ENCODE data around the gene DUXA. TPM values are rescaled to one million over a fixed set of nuclear protein-coding genes. Genes with fewer than 3 reads are reported as not detected.

The DUXA gene
- total RNA-seq (2013): not detected
- polyA plus RNA-seq: not detected
- polyA minus RNA-seq: not detected in 2 replicates
- total RNA-seq: 0 to 0.23 (median 0) reads per million in 11 experiments

DNA sequence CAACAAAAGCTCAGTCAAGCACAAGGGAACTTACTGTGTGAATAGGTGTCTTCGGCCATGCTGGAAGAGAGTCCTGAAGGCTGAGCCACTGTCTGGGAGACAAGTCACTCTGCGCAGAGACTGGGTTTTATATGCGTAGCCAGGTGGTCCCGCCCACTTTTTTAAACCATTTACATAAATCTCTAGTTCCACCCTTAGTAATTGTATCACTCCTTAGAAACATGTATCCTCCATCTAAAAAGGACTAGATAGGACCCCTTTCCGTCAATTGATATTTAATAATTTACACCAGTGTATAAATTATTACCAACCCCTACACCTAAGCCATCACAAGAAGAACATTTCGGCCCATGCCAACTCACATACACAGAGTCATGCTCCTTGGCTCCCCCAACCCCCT lies at the start of gene DUXA:
TSS of gene DUXA (minus strand) at position 101 of the 400 bp plus-strand sequence. CDS start at position 59, 42 bp downstream.
- Histone ChIP-seq H3K27me3 (ENCODE audit: control insufficient read depth in 2 of 2, insufficient read depth in 2 of 2, low read length in 2 of 2) (peaks cover 0 to 2% of the 10 kb centered on the region in 2 donors), H4K20me1 (ENCODE audit: insufficient read depth, low read length) (no peaks in the 10 kb centered on the region), H3K9me3 (replicated peaks in 1 of 2; ENCODE audit: control insufficient read depth in 1 of 2, insufficient read depth in 1 of 2, low read length in 2 of 2) (peaks cover 22 to 36% of the 10 kb centered on the region in 2 donors), H3K4me3 (replicated peaks in 1 of 3; ENCODE audit: low read depth in 2 of 3, low read length in 3 of 3) (no peak within 1 kb of the TSS), H3K4me1 (ENCODE audit: control insufficient read depth in 1 of 2, insufficient read depth in 2 of 2, low read length in 2 of 2) (peaks cover 0 to 3% of the 10 kb centered on the region in 2 donors), H3K4me2 (replicated peaks; ENCODE audit: extremely low read depth, low read length, poor library complexity, severe bottlenecking) (no peak within 1 kb of the TSS), H3K9ac (ENCODE audit: insufficient read depth, low read length, poor library complexity, severe bottlenecking) (no peak within 1 kb of the TSS), H3K27ac (ENCODE audit: low read depth in 1 of 2, low read length in 2 of 2) (no peak within 1 kb of the TSS), H2AFZ (ENCODE audit: insufficient read depth, low read depth, low read length, poor library complexity, severe bottlenecking) (no peak within 1 kb of the TSS), H3K36me3 (replicated peaks in 1 of 2; ENCODE audit: control insufficient read depth in 1 of 2, insufficient read depth in 2 of 2, low read length in 2 of 2) (no peaks in the 10 kb centered on the region), H3K79me2 (ENCODE audit: insufficient read depth, low read length) (no peaks in the 10 kb centered on the region)
- peaks cover 0 to 9% (median 5%) of the 10 kb centered on the region in 3 donors for H3K27me3 Mint-ChIP-seq (ENCODE audit: low read depth in 3 of 3)
- 87% methylated on average over 5 of the region's 6 CpGs for WGBS (ENCODE audit: insufficient coverage)
- H3K36me3 Mint-ChIP-seq: no peaks in the 10 kb centered on the region
- peaks cover 22 to 58% (median 38%) of the 10 kb centered on the region in 7 donors for H3K9me3 Mint-ChIP-seq
- no peak within 1 kb of the TSS for H3K27ac Mint-ChIP-seq
- DNase-seq: no peak
- intact Hi-C loops (cut with micrococcal nuclease): no loop called here
- H3K4me1 Mint-ChIP-seq: peaks cover 6% of the 10 kb centered on the region
- H3K4me3 Mint-ChIP-seq: no peak within 1 kb of the TSS
- TF ChIP-seq CTCF (IDR thresholded peaks at IDR 0.05): no peak

- no peak overlapping the region for H3K27ac Mint-ChIP-seq
- H3K27ac ChIP-seq (ENCODE audit: low read depth in 1 of 2, low read length in 2 of 2): no peak overlapping the region
- H3K4me1 Mint-ChIP-seq: no peaks in the 10 kb centered on the region
- H3K36me3 ChIP-seq (replicated peaks in 1 of 2; ENCODE audit: control insufficient read depth in 1 of 2, insufficient read depth in 2 of 2, low read length in 2 of 2): peaks cover 51 to 88% of the 10 kb centered on the region in 2 donors
- no peaks in the 10 kb centered on the region for H3K27me3 ChIP-seq (ENCODE audit: control insufficient read depth in 2 of 2, insufficient read depth in 2 of 2, low read length in 2 of 2)
- no peaks in the 10 kb centered on the region for H4K20me1 ChIP-seq (ENCODE audit: insufficient read depth, low read length)
- H3K9me3 Mint-ChIP-seq: peaks cover 23 to 75% (median 39%) of the 10 kb centered on the region in 7 donors
- no peak overlapping the region for H2AFZ ChIP-seq (ENCODE audit: insufficient read depth, low read depth, low read length, poor library complexity, severe bottlenecking)
- H3K27me3 Mint-ChIP-seq (ENCODE audit: low read depth in 3 of 3): peaks cover 0 to 1% (median 0%) of the 10 kb centered on the region in 3 donors
- no peak for TF ChIP-seq CTCF (IDR thresholded peaks at IDR 0.05)
- no peak overlapping the region for H3K4me3 ChIP-seq (replicated peaks in 1 of 3; ENCODE audit: low read depth in 2 of 3, low read length in 3 of 3)
- H3K9me3 ChIP-seq (replicated peaks in 1 of 2; ENCODE audit: control insufficient read depth in 1 of 2, insufficient read depth in 1 of 2, low read length in 2 of 2): peaks cover 42 to 52% of the 10 kb centered on the region in 2 donors
- H3K36me3 Mint-ChIP-seq: peaks cover 67 to 84% of the 10 kb centered on the region in 2 donors
- intact Hi-C loops (cut with micrococcal nuclease): no loop called here
- no peaks in the 10 kb centered on the region for H3K79me2 ChIP-seq (ENCODE audit: insufficient read depth, low read length)
- WGBS (ENCODE audit: insufficient coverage): 100% methylated on average over 1 of the region's 7 CpGs
- DNase-seq: no peak
- H3K9ac ChIP-seq (ENCODE audit: insufficient read depth, low read length, poor library complexity, severe bottlenecking): no peak overlapping the region
- no peaks in the 10 kb centered on the region for H3K4me1 ChIP-seq (ENCODE audit: control insufficient read depth in 1 of 2, insufficient read depth in 2 of 2, low read length in 2 of 2)
- no peak overlapping the region for H3K4me3 Mint-ChIP-seq
- no peak overlapping the region for H3K4me2 ChIP-seq (replicated peaks; ENCODE audit: extremely low read depth, low read length, poor library complexity, severe bottlenecking)
Measured at GRCh38 chr19:57212109-57212508, 44.8 kb upstream of the DUXA start.
